ENCODE measurements around the gene PELI2.

PELI2 gene

DNA sequence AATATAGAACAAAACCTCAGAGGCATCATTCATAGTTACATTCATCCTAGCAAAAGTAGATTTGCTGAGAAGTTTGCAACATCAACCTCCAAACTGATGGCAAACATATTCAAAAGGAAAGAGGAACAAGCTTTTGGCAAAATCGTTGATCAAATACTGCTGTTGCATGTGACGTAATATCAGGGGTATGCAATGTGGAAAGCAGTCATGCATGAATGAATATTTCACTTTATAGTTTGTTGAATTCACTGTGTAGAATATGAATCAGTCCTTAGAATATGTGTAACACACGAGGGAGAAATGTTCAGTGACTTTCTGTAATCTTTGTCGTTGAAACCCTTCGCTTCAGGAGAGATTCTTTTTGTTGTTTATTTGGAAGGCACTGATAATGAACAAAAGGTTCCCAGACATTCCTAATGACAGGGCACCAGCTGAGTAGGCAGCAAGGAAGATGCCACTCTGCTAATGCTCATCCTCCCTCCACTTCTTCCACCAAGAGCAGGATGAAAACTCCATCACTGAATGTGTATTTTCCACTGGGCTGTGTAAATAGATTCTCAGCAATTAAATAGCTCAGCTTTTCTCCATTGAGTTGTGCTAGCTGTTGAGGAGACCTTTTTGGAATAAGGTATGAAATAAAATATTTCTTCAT is 126.1 kb downstream of the PELI2 start:
- DNase-seq (ENCODE audit: low spot score): no peak

DNA sequence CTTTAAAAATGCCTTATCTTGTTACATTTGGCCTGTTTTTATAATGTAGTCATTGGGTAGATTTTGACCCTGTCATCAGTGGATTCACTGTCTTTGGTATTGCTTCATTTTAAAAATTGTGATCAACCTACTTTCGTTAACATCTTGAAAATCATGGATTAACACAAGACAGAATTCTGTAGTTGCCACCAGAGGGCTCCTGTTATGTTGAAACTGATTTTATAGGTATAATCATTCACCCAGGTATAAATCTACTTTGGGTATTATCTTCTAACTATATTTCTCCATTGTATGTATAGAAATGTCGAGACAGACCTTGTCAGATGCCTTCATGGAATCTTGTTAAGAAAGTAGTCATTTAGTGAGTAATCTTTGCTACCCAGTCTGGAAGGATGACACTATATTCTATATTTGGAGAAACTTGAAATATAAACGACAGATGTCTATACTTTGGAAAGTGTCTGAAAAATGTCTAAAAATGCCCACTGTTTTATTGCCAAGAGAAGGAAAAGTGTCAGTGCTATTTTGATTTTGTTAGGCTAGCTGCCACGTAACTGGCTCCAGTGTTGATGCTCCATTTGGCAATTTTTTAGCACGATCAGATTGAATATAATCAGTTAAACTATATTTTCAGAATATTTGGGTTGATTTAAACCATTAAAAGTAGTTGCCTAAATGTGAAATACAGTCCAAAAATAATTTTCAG is 129.4 kb downstream of the PELI2 start:
- no peak for DNase-seq (ENCODE audit: low spot score)

DNA sequence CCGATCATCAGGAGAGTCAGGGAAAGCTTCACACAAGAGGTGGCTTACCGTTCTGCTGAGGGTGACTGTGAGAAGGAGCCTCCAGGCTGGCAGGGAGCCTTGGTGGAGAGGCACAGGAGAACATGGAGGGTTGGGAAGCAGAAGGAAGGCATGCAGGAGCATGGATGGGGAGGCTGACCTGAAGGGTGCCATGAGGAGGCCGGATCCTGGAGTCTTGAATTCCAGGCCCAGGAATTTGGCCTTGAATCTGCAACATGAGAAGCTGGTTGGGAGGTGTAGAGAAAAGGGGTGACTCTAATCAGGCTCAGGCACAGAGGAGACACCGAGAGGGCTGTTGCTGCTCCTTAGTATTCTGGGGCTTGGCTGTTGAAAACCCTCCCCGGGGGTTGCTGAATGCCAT is 130.2 kb downstream of the PELI2 start:
- no peak for DNase-seq (ENCODE audit: low spot score)

DNA sequence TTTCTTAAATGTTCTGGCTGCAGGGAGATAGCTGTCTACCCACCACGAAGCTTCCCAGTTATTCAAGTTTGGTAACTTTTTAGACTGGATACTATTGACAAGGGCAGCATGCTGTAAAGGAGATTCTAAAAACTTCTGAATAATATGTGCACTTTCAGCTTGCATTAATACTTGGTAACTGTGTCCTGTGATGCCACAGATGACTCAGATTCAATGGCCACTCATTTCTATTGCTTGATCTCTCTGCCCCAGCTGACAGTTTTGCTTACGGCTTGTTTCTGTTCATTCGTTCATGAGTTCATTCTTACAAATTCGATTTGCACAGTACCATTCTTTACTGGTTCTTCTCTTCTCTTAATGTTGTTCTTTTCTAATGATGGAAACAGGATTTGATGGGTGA is 142.8 kb downstream of the PELI2 start:
- no peak for DNase-seq (ENCODE audit: low spot score)

DNA sequence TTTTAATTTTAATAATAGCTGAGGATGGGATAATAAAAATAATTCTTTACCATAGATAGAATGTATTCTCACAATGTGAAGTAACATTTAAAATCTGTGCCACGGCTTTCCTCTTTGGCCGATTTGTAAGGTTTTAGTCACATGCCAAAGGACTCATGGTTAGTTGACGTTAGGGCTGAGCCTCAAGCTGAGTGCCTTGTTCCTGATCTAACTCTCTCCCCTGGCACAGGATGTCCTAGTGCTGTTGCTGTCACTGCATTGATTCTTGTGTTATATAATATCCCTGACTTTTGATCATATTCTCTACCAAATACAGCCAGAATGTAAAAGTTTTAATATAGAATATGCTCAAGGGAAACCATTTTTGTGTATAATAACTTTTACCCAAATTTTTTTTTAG is 144.3 kb downstream of the PELI2 start:
- DNase-seq (ENCODE audit: low spot score): no peak

DNA sequence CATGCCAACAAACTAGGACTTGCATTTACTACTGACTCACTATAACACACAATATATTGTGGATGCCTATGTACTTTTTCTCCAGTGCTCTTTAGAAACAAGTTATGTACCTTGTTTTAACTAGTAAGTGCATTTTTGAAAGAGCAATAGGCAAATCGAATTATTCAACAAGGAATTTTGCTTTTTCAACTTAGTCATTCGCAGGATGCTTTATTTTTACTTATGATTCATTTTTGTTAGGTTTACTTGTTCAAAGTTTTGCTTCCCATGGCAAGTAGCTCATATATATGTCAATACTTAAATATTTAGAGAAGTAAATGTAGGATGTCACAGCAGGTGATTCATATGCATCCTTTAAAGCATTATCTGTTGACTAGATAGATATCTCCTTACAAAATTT is 149.8 kb downstream of the PELI2 start:
- no peak for DNase-seq (ENCODE audit: low spot score)

DNA sequence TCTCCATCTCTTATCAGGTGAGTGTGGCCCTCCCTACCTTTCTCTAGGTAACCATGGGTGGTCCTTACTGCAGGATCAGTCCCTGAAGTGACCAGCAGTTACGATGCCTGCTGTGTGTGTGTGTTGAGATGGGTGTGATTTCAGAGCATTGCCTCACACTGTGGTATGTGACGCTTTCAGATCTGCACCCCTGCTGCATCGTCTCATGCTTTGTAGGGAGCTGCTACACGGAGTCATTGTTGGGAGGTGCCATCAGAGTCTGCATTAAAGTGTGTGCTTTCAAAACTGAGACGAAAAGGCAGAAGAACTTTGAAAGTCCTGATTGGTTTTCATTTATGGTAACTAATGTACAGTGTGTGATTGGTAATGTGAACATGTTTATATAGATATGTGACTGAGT is 150.5 kb downstream of the PELI2 start:
- DNase-seq (ENCODE audit: low spot score): no peak

DNA sequence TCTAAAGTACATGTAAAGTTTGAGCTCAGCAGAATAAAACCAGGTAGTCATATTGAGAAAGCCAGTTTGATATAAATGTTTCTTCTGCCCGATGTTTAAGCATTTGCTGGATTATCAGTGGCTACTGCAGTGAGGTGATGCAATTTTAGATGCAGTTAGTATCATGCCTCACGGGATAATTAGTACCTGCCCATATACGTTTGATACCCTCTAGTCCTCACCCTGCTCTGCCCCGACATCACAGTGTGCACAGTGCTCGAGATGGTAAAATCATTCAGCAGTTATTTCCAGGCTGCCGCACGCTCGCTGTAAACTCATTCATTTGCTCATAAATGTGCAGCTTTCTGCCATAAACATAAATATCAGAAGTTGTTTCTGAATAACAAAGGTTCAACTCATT is 152.7 kb downstream of the PELI2 start:
- no peak for DNase-seq (ENCODE audit: low spot score)

DNA sequence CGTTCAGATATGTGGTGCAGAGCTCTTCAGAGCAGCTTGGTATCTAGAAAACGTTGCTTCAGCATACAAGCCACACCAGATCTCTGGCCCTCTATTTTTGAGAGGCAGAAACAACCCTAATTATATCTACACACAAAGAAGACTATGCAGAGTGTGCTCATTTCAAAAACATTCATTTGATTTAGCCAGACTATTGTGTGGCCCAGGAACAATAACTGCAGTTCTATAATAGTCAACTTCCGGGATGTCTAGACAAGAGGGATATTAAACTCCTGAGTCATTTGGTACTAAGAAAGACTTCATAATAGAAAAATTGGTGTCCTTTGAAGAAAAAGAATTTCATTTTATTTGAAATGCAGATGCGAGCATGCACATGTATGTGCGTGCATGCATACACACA is 153.8 kb downstream of the PELI2 start:
- DNase-seq (ENCODE audit: low spot score): no peak

DNA sequence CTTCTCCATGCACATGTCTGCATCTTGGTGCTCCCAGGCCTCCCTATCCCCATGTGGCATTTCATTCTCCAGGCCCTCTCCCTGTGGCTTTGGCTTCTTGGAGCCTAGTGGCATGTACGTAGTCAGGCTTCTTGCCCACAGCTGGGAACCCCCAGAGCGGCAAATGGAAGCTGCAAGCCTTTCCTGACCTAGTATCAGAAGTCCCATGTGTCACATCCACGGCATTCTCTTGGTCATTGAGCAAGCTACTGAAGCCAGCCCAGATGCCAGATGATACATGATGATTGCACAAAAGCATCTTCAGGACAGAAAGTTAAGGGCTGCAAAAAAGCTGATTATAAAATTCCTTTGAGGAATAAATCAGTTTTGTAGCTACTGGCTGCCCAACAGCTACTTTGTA is 154.9 kb downstream of the PELI2 start:
- no peak for DNase-seq (ENCODE audit: low spot score)

DNA sequence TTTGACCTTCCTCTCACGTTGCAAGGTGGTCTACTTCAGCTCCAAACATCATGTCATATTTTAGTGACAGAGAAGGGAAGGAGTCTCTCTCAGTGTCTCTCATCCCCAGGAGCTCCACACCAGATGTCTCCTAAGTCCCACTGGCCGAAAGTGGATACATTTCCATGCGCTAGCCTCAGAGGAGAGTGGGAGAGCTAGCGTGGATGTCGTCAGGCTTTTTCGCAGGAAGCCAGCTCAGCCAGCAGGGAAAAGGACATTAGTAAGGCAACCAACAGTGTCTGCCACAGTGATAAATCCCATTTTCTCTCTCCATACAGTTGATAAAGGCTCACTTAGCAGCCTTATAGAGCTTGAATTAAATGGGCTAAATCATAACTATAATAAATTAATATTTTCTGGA is 155.7 kb downstream of the PELI2 start:
- DNase-seq (ENCODE audit: low spot score): no peak

DNA sequence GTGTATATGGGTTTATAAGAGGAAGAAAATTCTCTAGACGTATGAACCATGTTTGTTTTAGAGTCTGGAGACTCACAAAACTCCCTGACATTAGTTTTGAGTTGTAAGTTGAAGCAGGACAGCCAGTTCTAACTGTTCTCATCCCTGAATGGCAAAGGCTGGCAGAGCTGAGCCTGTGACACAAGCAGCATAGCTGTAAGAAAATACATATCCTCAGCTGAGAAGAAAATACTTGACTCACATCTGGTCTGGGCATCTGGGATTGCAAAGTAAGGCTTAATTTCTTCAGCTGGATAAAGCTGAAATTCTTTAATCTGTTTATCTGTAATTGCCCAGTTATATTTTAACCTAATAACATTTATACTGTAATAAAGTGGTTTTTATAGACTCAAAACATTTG is 156.3 kb downstream of the PELI2 start:
- DNase-seq (ENCODE audit: low spot score): no peak

DNA sequence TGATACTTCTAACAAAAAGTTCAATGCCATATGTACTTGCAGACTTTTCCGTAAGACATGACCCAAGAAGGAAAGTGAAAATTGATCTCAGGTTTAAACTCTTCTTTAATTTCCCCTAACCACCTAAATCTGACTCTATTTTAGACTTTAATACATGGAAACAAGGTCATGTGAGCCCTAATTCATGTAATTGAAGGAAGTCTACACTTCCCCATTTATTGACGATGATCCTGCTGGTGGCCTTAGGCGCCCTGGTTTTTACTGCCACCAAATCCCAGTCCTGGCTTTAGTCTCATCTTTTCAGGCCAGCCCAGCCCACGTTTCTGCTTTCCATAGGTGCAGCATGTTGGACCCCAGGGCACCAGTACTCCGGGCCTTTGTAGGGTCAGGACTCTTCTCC is 157.9 kb downstream of the PELI2 start:
- no peak for DNase-seq (ENCODE audit: low spot score)

DNA sequence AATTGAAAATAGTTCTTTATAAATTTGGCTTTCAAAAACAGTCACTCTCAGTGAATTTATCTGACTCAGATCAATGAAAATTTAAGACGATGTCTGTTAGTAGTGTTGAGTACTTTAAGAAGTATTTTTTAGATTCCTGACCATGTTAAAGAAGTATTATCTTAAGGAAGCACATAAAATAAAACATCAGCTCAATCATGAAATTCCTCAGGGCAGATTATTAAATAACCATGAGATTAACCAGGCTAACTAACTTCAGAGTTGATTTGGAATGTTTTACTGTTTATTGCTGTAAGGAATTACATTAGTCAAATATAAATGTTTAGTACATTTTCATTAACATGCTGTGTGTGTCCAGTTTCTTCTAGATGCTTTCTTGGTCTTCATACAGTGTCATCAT is 160.2 kb downstream of the PELI2 start:
- DNase-seq (ENCODE audit: low spot score): no peak

DNA sequence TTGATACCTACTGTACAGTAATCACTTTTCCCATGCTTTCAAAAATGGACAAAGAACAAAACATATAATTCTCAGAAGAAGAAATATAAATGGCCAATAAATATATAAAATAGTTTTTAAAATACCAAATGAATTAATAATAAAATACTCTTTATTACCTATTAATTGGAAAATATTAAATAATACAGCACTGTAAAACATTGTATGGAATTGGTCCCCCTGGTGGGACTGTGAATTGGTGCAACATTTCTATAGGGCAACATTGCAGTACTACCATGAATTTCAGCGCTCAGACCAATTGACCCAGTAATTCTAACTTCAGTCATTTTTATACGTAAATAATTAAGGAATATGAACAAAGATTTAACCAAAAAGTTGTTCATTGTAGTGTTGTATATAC is 162.6 kb downstream of the PELI2 start:
- DNase-seq (ENCODE audit: low spot score): no peak

DNA sequence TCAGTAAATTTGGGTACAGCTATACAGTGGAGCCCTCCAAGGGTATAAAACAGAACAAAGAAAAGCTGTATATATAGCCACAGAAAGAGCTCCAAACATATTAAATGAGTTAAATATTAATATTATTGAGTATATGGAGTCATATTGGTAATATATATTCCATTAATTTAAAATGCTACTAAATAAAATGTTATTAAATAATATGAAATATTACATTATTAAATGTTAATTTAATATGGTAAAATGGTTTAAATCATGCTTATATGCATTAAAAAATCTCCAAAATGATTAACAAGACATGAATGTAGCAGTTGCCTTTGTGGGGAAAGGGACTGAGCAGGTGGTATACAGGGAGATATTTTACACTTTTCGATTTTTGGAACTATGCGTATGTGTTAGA is 164.0 kb downstream of the PELI2 start:
- no peak for DNase-seq (ENCODE audit: low spot score)

DNA sequence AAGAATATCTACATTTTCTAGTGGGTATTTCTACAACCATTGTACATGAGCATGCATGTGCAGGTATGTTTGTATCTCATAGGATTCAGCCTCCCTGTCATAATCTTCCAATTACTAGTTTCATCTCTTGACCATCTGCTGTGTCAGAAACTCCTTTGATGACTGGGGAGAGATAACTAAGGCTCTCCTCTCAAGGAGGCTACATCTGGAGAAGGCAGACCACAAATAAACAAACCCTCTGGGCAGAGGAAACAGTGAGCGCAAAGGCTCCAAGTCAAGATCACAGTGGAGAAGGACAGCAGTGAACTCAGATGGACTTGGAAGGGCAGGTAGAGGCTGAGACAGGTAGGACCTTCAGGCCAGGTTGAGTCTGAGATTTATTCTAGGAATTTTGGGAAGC is 166.4 kb downstream of the PELI2 start:
- no peak for DNase-seq (ENCODE audit: low spot score)

DNA sequence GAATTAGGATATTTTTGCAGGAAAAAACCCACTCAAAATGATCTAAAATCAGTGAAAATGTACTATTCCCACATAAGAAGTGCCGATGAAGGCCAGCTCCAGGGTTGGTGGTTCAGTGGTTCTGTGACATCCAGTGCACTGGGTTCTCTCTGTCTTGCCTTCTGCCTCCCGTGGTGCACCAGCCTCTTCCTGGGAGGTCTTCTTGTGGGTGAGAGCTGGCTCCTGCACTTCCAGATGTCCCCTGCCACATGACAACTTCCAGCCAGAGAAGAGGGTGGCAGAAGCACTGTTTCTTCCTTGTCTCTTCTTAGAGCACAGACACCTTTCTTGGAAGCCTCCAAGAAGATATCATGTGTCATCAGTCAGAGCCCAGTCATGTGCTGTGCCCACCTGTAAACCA is 170.9 kb downstream of the PELI2 start:
- DNase-seq (ENCODE audit: low spot score): no peak

DNA sequence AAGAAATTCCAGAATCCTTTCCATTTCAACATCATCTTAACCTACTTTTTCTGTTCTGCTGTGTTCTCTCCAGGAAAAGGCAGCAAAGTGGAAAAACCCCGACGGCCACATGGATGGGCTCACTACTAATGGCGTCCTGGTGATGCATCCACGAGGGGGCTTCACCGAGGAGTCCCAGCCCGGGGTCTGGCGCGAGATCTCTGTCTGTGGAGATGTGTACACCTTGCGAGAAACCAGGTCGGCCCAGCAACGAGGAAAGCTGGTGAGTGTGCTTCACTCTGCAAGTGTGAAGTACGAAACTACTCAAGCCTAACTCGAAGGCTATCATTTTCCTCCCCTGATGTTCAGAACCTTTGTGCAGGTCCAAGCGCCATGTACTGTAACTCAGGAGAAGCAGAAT is 172.0 kb downstream of the PELI2 start:
- no peak for DNase-seq (ENCODE audit: low spot score)

DNA sequence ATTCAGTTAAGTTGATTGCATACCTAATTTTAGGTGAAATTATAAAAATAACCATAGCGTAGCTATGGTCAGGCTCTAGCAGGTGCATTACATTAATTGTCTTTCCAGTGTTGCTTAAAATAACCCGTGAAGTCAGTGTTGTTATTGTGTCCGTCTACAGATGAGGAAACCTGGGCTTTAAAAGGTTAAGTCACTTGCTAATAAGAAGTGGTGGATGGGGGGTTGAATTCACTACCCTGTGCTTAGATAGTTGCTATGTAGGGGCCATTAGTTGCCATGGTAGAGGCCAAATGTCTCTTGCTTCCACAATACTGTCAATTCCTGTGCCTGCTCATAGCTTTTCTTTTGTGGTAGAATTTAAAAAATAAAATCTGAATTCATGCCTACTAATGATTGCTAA is 174.8 kb downstream of the PELI2 start:
- no peak for DNase-seq (ENCODE audit: low spot score)

DNA sequence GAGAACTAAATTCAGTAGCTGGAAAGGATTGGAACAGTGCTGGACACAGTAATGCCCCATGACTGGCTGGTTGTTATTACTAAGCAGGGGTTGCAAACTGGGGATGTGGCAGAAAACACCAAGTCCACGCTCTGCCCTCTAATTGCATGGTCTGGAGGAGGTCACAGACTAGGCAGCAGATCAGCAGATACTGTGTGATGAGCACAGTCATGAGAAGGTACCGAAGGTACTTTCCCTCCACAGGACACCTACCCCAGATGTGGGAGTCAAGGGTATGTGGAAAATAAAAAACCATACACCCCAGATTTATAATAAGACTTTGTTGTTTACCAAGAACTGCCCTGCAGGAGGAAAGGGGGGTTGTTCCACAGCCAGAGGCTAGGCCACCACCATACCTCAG is 175.3 kb downstream of the PELI2 start:
- DNase-seq (ENCODE audit: low spot score): no peak

DNA sequence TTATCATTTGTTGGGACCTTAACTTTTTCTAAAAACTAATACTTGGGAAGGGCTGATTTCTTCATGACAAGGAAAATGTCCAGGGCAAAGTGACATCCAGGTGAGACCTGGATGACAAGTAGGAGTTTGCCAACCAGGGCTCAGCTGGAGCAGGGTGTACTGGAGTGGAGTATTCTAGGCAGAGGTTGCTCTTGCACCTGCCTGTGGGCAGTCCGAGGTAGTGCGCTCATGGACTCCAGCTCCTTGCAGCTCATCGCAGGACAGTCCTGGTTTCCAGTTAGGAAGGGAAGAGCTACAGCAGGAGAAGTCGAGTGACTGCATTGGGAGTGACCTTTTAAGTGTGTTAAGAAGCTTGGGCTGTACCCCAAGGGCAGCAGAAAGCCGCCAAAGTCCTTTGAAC is 175.9 kb downstream of the PELI2 start:
- DNase-seq (ENCODE audit: low spot score): peak; percentile 6

DNA sequence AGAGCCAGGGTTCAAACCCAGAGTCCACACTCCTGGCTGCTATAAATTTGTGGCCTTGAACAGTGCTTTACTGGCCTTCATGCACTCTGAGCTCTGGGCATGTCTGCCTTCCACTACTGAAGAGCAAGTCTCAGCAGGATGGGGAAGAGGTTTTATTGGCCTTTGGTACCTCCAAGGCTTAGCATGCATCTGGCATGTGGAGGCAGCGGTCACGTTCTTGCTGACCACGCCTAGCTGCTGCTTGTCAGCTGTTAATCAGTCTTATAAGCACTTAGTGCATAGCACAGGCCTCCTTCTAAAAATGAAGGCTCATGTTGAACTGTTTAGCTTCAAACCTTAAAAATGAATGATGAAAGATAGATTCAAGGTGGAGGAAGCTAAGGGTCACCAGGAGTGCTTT is 177.5 kb downstream of the PELI2 start:
- DNase-seq (ENCODE audit: low spot score): no peak

DNA sequence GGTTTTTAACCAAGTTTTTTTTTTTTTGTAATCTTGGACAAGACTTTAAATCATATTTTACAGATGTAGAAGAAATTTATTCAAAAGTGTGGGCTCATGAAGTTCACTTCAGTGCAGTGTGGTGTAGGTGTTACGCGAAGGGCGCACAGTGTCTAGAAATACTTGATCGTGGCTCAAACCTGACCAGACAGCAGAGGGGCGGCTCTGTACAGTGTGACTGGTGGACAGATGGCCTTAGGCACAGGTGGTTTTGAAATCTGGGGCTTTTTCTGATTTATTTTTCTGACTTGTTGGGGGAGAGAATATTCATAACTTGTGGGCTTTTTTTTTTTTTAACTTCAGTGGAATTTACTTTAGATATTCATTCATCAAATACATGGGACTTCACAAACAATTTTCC is 179.2 kb downstream of the PELI2 start:
- DNase-seq (ENCODE audit: low spot score): no peak

Measured in HuH-7 (cell line).